B cell (primary cell): ENCODE data around the gene PHACTR3.

ENCODE experiments used
- EZH2 ChIP-seq: IDR thresholded peaks from 2 replicates; pipeline ENCODE4 v1.6.1; 2012; ENCODE audit warnings: borderline replicate concordance, low read depth, mild to moderate bottlenecking, moderate library complexity, low read length; ENCODE audit not compliant: insufficient read depth, poor library complexity, severe bottlenecking
- TF ChIP-seq, protein P1 (sequence below): fragments of 200-600 bp; IDR thresholded peaks from one replicate; pipeline ENCODE4 v1.8.0; 2022; ENCODE audit warnings: antibody characterized with exemption, mild to moderate bottlenecking

DNA sequence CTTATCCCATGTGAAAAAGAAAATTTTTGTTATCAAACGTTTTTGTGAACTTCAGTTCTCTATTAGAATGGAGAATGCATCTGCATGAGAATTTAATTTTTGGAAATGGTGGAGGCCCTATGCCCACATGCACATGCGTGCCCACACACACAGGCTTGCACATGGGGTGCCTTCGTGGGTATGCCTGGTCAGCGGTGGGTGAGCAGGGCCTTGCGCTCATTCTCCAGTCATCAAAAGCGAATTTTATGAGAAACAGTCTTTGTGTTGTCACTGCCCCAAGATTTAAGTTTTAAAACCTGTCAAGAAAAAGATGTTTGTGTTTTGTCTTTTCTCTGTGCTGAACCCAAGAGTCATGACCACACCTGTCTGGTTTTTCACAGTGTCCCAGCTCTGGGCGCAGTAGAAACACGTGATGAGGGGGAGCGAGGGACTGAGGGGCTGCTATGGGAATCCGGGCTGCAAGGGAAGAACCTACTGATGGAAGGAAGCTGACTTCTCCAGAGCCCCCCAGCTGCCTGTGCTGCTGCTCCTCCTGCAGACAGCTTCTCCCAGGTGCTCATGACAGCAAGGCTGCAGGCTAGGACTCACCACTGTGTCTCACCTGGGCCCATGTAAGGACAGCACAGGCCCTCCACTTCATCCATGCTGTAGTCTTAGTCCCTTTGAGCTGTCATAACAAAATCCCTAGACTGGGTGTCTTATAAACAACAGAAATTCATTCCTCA is 175.5 kb downstream of the PHACTR3 start:
- TF ChIP-seq, protein P1, sequence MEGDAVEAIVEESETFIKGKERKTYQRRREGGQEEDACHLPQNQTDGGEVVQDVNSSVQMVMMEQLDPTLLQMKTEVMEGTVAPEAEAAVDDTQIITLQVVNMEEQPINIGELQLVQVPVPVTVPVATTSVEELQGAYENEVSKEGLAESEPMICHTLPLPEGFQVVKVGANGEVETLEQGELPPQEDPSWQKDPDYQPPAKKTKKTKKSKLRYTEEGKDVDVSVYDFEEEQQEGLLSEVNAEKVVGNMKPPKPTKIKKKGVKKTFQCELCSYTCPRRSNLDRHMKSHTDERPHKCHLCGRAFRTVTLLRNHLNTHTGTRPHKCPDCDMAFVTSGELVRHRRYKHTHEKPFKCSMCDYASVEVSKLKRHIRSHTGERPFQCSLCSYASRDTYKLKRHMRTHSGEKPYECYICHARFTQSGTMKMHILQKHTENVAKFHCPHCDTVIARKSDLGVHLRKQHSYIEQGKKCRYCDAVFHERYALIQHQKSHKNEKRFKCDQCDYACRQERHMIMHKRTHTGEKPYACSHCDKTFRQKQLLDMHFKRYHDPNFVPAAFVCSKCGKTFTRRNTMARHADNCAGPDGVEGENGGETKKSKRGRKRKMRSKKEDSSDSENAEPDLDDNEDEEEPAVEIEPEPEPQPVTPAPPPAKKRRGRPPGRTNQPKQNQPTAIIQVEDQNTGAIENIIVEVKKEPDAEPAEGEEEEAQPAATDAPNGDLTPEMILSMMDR, result no peak
- TF ChIP-seq EZH2, result no peak
